GM12872 (cell line): ENCODE results near the gene CD2AP.

Experiments used
- CTCF ChIP-seq: IDR thresholded peaks from 3 replicates; pipeline ENCODE4 v1.5.1; 2011; ENCODE audit warnings: low read depth, mild to moderate bottlenecking, low read length, moderate library complexity; ENCODE audit not compliant: insufficient read depth

Gene CD2AP

GRCh38 chr6:47587493-47587892 lies 109.9 kb downstream of the CD2AP start:
- no peak for TF ChIP-seq CTCF

- no peak for TF ChIP-seq CTCF
Observed at GRCh38 chr6:47592131-47592840, 114.7 kb downstream of the CD2AP start.

- TF ChIP-seq CTCF, result no peak
Observed at GRCh38 chr6:47593979-47594378, 116.4 kb downstream of the CD2AP start.

GRCh38 chr6:47595785-47596184 lies 118.2 kb downstream of the CD2AP start:
- TF ChIP-seq CTCF, result no peak

- TF ChIP-seq CTCF, result no peak
Observed at GRCh38 chr6:47598367-47598766, 120.8 kb downstream of the CD2AP start.

GRCh38 chr6:47599512-47599911 lies 121.9 kb downstream of the CD2AP start:
- no peak for TF ChIP-seq CTCF

- TF ChIP-seq CTCF, result no peak
Observed at GRCh38 chr6:47603227-47603626, 125.6 kb downstream of the CD2AP start.
